Measurements from ENCODE around the gene COL2A1.

COL2A1 gene

GRCh38 chr12:48009471-48009870 is 5.2 kb upstream of the COL2A1 start:
- DNase-seq = no peak

DNA sequence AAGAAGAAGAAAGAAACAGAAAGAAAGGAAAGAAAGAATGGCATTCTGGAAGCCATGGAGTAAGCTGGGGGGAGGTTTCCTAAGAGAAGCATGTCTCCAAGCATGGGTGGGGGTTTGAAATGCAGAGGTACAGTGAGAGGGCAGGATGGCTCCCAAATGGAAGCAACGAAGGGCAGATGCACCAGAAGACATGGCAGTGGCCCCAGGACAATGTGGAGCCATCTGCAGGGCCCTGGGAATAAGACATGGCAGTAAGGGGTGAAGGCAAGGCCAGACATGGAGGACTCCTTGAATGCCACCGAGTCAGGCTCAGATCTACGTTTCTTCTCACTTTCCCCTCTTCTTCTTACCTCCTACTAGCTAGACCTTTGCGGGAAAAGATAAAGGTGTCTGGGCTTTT is 4.7 kb upstream of the COL2A1 start:
- DNase-seq = no peak

DNA sequence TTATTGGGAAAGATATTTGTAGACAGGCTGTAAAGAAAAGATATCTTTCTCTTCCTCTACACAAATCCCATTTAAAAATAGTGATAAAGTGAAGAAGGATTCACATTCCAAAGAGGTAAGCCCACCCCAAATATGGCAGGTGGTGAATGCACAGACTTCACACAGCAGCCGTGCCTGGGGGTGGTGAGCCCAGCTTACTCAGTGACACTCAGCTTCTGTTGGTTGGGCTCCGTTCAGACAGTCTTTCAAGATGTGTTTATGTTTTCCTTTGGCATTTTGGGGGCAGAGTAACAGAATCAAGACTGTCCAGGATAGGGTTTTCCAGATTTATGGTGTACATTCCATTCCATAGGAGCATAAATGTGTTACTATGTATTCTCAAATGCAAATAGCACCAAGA is 4.1 kb upstream of the COL2A1 start:
- no peak for DNase-seq

- DNase-seq = no peak
Observed at GRCh38 chr12:48007206-48007605, 2.9 kb upstream of the COL2A1 start.

DNA sequence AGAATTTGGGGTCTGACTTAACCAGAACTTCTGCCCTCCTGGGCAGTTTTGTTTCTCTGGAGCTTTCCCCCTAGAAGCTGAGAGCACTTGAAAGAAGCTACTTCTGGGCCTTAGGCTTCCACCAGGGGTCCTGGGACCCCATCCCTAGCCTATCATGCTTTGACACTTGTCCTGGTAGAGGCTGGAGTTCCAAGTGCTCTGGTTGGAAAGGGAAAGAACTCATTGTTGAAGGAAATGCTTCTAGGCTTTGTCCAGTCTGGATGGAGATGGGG is 1.4 kb upstream of the COL2A1 start:
- no peak for DNase-seq

GRCh38 chr12:48005001-48005749 is 899 bp upstream of the COL2A1 start:
- no peak for DNase-seq

DNA sequence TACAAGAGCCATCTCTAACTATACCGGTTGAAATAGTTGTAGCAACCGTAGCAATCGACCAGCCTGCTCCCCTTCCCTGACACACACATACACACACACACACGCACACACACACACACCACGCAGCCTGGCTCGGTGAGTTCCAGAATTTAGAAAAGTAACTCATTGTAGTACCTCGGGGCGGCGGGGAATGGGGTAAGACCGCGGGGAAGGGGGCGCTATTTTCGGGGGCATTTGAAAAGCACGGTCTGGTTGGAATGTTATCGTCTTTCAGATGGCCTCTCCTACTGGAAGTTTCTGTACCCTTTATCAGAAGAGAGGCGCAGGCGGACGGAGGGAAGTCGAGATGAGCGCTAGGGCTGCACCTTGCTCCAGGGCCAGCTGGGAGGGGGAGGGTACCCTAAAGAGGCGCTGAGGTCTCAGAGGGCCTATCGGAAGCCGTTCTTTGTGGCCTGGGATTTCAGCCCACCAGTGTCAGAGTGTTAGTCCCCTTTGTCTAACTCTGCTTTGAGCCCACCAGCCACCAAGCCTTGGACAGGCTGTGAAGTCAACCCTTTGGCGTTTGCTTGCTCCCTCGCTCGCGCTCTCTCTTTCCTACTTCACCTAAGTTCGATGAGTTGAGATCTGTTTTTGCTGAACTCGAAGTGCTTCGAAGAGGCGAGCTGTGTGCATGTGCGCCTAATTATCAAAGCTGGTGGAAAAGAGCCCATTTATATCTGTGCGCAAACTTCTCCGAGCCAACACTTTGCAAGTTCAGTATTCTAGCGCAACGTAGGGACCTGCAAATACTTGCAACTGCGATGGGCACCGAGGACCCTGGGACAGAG is 837 bp downstream of the COL2A1 start:
- DNase-seq = no peak

DNA sequence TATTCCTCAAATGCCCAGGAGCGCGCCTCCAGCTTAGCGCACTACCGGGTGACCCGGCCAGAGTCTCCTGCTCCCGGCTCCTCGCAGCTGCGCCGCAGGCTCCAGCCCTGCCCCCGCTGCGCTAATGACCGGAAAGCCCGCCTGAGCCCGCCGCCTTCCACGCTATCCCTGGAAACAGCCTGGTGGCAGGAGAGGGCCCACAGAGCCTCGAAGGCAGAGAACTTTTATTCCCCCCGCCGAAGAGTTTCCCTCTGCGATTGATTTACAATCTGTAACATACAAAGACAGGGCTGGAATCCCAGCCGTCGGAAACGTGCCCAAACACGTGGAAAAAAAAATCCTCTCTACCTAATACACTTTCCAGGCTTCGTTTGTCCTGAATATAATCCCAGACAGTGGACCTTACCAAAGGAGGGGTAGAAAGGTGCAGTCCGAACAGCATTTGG is 1.5 kb downstream of the COL2A1 start:
- no peak for DNase-seq

DNA sequence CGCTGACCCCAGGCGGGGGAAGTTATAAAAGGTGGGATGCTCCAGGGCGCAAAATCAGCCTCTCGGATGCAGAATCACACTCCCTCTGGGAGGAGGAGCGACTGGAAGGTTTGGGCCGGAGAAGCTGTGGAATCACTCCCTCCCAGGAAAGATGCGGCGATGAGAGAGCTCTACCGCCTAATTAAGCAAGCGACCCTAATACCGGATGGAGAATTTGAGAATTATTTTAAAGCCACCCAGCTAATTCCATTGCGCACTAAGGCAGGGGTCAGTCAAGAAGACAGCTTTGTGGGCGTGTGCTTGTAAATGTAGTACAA is 1.9 kb downstream of the COL2A1 start:
- DNase-seq = no peak

GRCh38 chr12:48001505-48002413 is 2.5 kb downstream of the COL2A1 start:
- DNase-seq = no peak

DNA sequence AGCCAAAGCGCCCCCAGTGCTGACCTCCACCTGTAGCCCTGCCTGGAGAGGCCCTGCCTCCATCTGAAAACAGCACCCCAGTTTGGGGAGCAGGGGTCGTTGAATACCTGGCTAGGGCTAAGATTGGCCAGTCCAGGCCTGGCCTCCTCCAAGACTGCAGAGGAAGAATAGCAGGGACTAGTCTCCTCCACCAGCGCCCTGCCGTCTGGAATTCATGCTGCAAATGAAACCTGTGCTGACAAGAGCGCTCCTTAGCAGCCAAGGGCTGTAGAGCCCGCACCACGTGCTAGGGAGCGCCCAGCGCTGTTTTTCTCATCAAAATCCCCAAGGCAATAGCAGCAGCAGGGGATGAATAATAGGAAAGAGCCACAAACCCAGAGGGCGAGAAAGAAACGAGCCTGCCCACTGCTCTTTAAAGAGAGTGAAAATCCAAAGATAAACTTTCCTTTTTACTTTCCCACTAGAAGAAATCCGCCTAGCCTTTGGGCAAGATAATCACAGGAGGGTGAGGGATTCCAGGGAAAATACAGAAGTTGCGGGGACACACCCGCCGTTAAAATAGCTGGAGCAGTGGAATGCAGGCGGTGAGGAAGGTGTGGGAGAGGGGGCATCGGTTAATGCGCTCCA is 3.3 kb downstream of the COL2A1 start:
- peak; percentile 11 for DNase-seq

- DNase-seq = no peak
Observed at GRCh38 chr12:47999816-48000215, 4.5 kb downstream of the COL2A1 start.

GRCh38 chr12:47997321-47997720 is 7.0 kb downstream of the COL2A1 start:
- no peak for DNase-seq

DNA sequence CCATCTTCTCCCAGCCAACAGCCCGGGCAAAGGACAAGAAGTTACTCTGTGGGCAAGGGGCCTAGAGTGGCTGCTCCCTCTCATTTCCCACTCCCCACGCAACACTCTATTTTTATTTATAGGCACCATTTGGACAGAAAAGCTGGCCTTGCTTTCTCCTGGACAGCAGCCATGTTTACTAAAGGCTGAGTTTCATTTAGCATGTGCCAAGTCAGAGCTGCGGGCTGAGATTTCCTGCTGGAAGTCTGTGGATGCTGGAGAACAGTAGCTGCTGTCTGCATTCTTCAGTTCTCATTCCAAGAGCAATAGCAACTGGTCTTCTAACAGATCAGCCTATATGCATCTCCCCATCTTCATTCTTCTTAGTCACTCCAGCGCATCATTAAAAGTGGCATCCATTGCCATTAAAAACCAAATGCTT is 8.3 kb downstream of the COL2A1 start:
- DNase-seq = no peak

- no peak for DNase-seq
Observed at GRCh38 chr12:47993491-47993890, 10.8 kb downstream of the COL2A1 start.

DNA sequence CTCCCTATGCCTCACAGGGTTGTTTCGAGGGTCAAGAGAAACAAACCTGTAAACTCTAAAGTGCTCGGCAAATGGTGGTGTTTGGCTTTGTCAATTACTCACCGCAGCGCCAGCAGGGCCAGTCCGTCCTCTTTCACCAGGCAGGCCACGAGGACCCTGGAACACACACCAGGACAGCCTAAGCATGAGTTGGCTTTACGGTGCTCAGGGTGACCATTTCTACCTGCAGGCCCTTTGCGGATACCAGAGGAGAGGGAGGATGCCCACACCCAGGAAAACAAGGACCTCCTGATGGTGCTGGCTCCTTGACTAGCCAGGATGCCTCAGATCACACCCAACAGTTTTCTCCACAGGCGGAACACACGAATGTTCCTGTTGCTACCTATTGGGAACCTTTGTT is 11.5 kb downstream of the COL2A1 start:
- no peak for DNase-seq

GRCh38 chr12:47991106-47992061 is 12.9 kb downstream of the COL2A1 start:
- DNase-seq = no peak

DNA sequence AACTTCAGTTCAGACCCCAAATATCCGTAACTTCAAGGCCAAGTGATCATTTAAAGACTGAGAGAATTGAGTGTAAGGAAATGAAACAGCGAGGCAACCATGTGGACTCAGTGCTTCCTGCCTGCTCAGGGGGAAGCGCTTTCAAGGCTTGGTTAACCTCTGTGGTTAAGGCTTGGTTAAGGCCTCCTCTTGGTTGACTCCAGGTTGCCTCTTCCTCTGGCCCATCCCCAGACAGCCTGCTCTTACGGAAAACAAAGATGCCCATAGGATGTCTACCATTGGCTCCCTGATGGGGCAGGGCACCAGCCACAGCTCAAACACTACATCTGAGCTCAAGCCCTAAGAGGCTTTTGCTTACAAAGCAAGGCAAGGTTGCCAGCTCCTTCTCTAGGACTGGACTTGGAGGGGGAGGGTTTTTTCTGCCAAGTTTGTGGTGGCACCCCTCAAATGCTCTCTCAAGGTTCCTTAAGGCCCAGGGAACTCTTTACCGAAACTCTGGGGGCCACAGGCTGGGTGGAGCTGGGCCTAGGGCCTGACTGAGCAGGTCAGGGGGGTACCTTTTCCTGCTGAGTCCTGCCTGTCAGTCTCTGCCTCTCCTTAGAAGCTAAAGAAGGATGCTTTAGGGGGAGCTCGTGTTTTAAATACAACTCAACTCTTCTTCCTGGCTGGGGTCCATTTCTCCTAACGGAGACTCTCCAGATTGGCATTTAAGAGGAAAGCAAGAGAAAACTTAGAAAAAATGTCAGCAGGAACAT is 13.7 kb downstream of the COL2A1 start:
- DNase-seq = no peak

GRCh38 chr12:47989666-47990065 is 14.6 kb downstream of the COL2A1 start:
- DNase-seq = no peak

GRCh38 chr12:47989023-47989417 is 15.3 kb downstream of the COL2A1 start:
- DNase-seq = no peak
